KBM-7 (cell line): ENCODE data around the gene RAB19.
A peak's percentile ranks its signal among the peaks of the same experiment; 100 is the strongest.
"Not testable (repeated sequence)": the region's sequence is repeated elsewhere in the genome, so short reads cannot be mapped to it uniquely, and the experiment has no call there.

Experiments used
- DNase-seq: peaks from one replicate; pipeline ENCODE4 v3.0.0-alpha.2; 2015
- in situ Hi-C: fragments of 300-500 bp; cut with MboI; formaldehyde crosslinking; loops from 2 replicates; pipeline ENCODE4 v1.14.3; 2020; ENCODE audit warnings: low sequenced_read_pairs, low pct_unique_long_range_greater_than_20kb, mixed read lengths

RAB19 gene

DNA sequence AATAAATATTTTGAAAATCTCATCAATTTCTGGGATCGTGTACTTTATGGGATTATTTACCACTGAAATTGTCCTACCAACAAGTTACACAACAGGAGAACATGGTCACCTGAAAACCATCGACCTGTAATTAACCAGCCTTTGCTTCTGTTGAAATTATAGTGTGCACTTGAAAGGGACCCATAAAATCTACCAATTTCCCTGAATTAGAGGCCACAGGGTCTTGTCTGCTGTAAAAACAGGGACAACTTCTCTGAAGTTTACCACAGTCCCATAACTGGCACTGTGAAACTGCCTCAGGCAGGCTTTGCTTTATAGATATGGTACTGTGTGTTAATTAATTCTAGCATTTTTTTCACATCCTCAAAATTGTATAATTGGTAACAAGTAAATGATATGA is 37.7 kb downstream of the RAB19 start:
- DNase-seq = no peak
- in situ Hi-C loops = no loop called here

DNA sequence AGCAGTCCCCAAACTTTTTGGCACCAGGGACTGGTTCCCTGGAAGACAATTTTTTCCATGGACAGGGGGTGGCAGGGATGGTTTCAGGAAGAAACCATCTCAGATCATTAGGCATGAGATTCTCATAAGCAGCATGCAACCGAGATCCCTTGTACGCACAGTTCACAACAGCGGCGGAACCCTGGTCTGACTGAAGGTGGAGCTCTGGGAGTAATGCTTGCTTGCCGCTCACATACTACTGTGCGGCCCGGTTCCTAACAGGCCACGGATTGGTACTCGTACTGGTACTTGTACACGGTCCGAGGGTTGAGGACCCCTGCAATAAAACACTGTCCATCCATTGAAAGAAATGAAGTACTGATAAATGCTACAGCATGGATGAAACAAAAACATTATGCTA is 42.6 kb downstream of the RAB19 start:
- in situ Hi-C loops = no loop called here
- DNase-seq = no peak

DNA sequence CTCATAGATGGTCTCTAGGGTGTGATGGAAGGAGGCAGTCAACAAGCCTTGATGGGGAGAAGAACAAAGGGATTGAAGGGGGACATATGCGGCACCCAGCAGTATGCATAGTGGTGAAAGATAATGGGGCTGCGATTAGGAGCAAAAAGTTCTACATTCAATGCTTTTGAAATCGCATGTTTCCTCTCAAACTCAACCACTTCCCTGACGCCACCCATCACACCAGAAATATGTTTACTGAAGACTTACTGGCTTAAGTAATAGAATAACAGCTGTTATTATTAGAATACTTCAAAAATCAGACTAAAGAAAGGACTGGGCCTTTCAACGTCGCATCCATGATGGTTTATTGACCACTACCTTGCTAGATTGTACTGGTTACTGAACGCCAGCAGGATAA is 44.0 kb downstream of the RAB19 start:
- DNase-seq = no peak
- in situ Hi-C loops = no loop called here

DNA sequence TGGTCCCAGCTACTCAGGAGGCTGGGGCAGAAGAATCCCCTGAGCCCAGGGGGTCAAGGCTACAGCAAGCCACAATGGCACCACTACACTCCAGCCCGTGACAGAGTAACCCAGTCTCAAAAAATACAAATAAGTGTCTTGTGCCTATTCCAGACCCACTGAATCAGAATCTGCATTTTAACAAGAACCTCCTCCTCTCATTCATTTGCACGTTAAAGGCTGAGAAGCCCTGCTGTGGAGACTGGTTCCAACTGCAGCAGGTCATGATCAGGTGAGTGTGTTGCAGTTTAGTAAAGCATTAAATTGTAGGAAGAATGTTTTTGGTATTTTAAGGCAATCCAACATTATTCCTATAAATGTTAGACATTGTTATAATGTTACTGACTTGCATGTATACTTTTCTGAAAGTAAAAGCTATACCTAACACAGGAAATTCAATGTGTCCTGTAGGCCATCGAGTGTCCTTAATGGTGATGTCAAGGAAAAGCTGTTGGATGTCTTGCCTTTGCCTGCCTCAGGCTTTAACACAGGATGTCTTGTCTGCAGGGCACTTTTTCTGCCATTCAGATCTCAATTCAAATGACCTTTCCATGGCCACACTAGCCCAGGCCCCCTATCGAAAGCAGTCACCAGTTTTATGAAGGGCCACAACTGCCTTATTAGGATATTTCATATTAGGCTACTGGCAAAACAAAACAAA is 45.1 kb downstream of the RAB19 start:
- DNase-seq = no peak
- in situ Hi-C loops = no loop called here

DNA sequence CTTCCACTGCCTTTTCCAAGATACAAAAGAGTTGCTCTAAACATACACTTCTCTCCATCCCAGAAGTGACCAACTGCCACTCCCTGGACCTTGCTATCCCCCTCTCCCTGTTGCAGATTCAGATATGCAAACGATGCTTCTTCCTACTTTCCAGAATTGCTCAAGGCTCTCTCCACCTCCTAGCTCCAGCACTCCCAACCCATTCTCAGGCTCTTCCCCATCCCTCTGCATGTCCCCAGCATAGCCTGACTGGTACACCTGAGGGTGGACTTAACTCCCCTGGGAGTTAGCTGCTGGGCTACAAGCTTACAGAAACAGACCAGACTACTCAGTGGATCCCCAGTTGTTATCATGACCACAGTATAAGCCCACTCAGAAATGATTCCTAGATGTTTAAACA is 47.9 kb downstream of the RAB19 start:
- no peak for DNase-seq
- in situ Hi-C loops = no loop called here

DNA sequence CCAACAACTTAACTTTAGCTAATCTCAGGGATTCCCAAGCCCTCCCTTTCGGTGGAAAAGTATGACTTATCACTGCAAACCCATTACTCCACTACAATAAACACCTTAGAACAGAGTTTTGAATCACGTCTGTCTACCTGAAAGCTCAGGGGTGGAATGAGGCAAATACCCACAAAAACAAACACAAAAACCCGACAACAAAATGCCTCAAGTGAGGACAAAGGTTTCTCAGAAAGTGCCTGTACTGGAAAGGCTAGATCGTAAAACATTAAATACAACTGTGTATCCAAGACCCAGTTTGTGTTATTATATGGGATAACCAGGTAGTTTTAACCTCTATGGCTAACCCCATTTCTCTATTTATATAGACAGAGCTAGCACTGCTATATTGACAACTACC is 49.4 kb downstream of the RAB19 start:
- no peak for DNase-seq
- in situ Hi-C loops = no loop called here

DNA sequence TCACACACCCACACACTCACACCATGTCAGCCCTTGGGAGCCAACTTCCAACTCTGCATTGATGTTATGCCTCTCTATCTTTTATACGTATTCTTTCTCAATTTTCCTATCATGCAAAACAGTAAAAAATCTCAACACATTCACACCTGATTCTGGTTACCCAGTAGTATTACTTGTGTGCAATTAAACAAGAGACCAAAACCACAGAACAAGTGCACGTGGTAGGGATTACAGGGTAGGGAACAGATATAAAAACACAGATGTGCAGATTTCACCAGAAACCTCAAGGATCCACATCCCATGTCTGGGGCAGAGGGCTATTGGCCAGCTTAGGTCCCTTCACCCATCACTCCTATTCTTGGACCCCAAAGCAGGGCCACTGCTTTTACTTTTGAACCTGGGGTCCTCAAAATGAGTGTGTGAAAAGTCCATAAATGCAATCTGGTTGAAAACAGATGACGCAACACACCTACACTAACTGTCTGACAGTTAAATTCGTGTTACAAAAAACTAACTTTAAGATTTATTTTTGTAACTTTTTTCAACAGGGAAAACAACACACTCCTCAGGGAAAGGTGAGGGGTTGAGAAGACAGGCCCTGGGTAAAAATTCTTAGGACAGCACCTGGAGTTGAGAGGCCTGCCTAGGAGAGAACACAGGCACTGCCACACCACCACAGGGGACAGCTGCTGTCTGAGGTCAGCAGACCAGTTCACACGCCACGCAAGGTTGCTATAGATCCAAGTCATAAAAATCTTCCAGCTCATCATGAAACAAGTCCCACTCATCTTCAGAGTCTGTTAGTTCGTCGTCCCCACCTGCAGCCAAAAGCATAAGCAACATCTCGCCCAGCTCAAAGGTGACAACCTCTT is 50.2 kb downstream of the RAB19 start:
- in situ Hi-C loops, DNase-seq: not testable (repeated sequence)

DNA sequence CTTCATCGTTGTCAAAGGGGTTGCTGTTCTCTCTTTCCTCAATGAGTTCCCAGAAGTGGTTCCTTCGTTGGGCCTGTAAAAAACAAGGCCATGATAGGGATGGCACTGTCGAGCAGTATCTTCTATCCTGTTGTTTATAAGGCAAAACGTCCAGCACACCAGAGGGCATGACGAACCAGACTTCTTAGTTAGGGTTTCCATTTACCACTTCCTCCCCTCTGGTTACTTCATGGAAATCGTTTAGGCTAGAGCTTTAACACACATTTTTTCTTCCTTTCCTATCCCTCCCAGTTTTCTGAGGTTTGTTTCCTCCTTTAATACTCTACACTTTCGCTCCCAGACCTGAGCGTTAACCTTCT is 50.8 kb downstream of the RAB19 start:
- in situ Hi-C loops = no loop called here
- DNase-seq = no peak

DNA sequence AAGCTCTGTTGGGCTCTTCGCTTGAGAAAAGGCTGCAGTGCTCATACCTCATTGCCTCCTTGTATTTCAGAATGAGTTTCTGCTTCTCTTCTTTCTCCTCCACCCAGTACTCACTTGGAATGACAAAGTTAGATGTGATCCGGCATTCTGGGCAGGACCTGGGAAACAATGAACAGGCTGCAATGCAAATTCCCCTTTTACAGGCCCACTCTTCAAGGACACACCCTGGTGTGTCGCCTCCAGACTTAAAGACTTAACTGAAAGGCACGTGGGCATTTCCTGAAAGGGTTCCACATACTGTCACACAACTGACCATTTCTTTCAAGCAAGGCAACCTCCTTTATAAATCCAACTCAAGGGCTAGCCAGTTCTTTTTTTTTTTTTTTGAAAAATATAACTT is 51.9 kb downstream of the RAB19 start:
- in situ Hi-C loops = no loop called here
- DNase-seq = no peak

DNA sequence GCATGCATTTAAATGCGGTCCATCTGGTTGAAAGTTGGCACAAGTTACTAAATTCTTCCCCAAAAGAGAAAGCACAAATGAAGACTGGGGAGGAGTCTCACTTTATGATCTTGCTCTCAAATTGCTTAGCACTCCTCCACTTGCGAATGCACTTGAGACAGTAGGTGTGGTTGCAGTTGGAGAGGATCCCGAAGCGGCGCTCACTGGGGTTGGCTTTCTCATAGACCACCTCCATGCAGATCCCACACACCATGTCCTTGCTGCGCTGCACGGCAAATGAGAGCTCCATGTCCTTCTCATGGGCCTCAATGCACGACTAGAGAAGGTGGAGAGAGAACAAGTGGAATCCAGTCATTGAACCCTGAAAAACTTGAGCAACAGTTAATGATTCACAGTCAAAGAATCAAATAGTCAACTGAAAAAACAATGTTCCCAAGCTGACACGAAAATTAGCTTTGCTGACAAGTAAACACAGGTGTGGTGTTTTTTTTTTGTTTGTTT is 52.7 kb downstream of the RAB19 start:
- no peak for DNase-seq
- in situ Hi-C loops = no loop called here

DNA sequence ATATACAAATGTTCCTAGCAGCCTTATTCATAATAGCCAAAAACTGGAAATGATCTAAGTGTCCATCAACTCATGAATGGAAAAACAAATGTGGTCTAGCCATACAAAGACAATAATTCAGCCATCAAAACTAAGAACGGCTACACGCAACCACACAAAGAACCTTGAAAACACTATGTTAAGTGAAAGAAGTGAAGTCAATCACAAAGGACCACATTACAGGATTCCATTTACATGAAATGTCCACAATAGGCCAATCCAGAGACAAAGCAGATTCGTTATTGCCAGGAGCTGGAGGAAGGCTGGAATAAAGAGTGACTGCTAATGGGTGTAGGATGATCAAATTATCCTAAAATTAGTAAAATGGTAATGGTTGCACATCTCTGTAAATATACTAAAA is 54.3 kb downstream of the RAB19 start:
- in situ Hi-C loops = no loop called here
- no peak for DNase-seq

DNA sequence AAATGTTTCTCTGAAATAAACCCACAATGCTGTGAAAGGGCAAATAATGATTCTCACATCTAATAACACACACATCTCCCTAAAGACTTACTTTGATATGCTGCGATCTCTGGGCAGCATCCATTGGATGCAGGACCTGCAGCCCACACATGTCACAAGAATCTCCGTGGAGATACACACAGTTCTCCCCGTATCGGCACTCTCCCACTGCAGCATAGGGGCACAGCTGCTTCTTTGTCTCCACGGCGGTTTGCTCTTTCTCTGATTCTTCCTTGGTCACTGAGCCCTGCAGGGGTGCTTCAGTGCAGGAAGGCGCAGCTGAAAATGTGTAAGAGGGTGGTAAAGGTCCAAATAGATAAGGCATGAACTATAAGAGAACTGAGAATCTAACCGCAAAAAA is 55.1 kb downstream of the RAB19 start:
- in situ Hi-C loops = no loop called here
- no peak for DNase-seq

DNA sequence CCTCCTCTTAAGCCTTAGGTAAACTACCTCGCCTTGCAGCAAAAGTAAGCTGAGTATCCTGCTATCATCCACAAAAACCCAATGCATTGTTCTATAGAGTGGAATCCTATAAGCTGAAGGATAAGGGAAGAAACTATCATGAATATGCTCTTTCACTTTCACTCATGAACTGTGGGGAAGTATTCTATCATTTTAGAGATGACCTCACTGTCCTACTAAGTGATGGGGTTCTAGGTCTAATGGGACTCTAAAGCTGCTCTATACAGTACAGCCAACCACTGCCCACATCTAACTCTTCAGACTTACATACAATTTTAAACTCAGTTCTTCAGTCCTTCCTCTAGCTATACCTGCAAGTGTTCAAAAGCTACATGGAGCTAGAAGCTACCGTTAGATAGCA is 59.3 kb downstream of the RAB19 start:
- DNase-seq = no peak
- in situ Hi-C loops = no loop called here

DNA sequence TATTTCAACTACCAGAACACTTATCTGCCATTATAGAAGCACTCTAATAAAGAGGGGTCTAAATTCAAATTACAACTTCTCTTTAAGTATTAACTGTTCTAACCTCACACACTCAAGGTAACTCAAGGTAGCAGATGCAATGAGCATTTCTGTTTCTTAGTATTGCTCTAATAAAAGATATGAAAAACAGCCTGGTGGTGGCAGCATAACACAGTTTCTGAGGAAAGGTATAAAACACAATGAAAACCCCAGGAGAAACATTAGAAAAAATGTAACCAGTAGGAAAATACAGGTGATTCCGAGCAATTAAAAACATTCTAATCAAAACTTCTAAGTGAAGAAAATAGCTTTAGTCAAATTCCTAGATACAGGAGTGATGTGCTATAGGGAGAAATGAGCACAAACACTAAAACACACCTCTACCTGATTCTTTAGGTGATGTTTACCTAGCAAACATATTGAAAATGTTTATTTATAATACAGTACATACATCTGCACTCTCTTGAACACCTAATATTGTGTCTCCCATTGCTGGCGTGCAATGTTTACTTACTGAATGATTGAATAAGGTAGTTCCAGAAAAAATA is 72.0 kb downstream of the RAB19 start:
- in situ Hi-C loops = no loop called here
- peak; percentile 61 for DNase-seq

DNA sequence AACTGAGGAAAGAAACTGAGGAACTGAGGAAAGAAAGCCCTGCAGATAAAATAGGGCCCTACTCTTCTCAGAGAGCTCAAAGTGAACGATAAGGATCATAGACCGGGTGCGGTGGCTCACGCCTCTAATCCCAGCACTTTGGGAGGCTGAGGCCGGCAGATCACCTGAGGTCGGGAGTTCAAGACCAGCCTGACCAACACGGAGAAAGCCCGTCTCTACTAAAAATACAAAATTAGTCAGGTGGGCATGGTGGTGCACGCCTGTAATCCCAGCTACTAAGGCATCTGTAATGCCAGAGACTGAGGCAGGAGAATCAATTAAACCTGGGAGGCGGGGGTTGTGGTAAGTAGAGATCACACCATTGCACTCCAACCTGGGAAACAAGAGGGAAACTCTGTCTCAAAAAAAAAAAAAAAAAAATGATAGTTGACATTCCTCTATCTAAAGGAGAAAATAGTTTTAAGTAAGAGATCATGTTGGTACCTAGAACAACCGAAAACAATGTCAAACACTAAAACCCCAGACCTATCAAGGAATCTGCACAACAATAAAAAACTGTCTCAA is 72.9 kb downstream of the RAB19 start:
- no peak for DNase-seq
- in situ Hi-C loops = no loop called here
